Astrocyte of the spinal cord (primary cell): ENCODE results near the gene KLF4.

Experiments used
- DNase-seq: peaks from one replicate; pipeline ENCODE4 v3.0.0; 2011; ENCODE audit warnings: low read depth, low spot score
- H3K4me3 ChIP-seq: 2 replicates; pipeline ENCODE4 v1.5.1; 2011; ENCODE audit warnings: low read depth, mild to moderate bottlenecking, low read length, moderate library complexity
- CTCF ChIP-seq: IDR thresholded peaks from 2 replicates; pipeline ENCODE4 v1.5.1; 2012; ENCODE audit warnings: low read depth, mild to moderate bottlenecking, low read length, inconsistent platforms
- in situ Hi-C: cut with HindIII; loops from 2 replicates; pipeline ENCODE4 v1.10.0; 2017; ENCODE audit warnings: low sequenced_read_pairs

The KLF4 gene

GRCh38 chr9:107438211-107439031 lies 51.1 kb downstream of the KLF4 start:
- H3K4me3 ChIP-seq = no peak overlapping the region
- in situ Hi-C loops = no loop called here
- DNase-seq = no peak
- no peak for TF ChIP-seq CTCF

- no peak for TF ChIP-seq CTCF
- in situ Hi-C loops = no loop called here
- H3K4me3 ChIP-seq = no peak overlapping the region
- DNase-seq = no peak
Measured at GRCh38 chr9:107437716-107438115, 51.9 kb downstream of the KLF4 start.

GRCh38 chr9:107435415-107435814 lies 54.2 kb downstream of the KLF4 start:
- no peak for TF ChIP-seq CTCF
- in situ Hi-C loops = no loop called here
- no peak overlapping the region for H3K4me3 ChIP-seq
- no peak for DNase-seq
